HG03575 (cell line): ENCODE measurements around the gene PTPRS.

Experiments used
- ATAC-seq: cut with Tn5 transposase; IDR thresholded peaks from one replicate; pipeline ENCODE4 v1.9.1; 2021; ENCODE audit not compliant: unreplicated experiment, insufficient number of reproducible peaks, low FRiP score; ENCODE audit errors: extremely low read depth

PTPRS gene

GRCh38 chr19:5293612-5294378 is 46.8 kb downstream of the PTPRS start:
- ATAC-seq: no peak

- ATAC-seq: no peak
Measured at GRCh38 chr19:5292822-5293611, 47.6 kb downstream of the PTPRS start.

- ATAC-seq: no peak
Measured at GRCh38 chr19:5292453-5292821, 48.2 kb downstream of the PTPRS start.

GRCh38 chr19:5291588-5292193 is 48.9 kb downstream of the PTPRS start:
- ATAC-seq: no peak
